ENCODE data around the gene GPR183. TPM values are rescaled to one million over a fixed set of nuclear protein-coding genes. Genes with fewer than 3 reads are reported as not detected.

Gene GPR183, protein sequence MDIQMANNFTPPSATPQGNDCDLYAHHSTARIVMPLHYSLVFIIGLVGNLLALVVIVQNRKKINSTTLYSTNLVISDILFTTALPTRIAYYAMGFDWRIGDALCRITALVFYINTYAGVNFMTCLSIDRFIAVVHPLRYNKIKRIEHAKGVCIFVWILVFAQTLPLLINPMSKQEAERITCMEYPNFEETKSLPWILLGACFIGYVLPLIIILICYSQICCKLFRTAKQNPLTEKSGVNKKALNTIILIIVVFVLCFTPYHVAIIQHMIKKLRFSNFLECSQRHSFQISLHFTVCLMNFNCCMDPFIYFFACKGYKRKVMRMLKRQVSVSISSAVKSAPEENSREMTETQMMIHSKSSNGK
- 0.14 and 0.71 TPM in 2 replicates for total RNA-seq

DNA sequence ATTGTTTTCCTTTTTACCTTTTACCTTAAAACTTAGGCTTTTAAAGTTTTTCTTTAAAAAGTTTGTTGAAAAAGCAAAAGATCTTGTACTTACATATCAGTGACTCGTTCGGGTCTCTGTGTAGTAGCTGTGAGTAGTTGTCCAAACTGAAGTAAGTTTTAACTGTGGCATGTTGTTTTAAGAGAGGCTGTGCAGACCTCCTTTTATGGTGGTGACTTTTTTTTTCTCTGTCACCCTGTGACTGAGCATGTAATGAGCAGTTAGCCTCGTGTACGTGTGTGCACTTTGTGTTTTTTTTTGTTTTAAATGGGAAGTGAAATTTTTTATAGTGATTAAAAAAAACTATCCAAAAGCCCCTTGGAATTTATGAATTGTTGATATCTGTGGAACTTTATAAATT is at the start of gene GPR183:
GPR183 (minus strand) TSS at position 153 of the 400 bp plus-strand sequence. CDS start 11,254 bp downstream, outside the sequence.
- Histone ChIP-seq H3K36me3 (ENCODE audit: control insufficient read depth, insufficient read depth, low read length) (no peaks in the 10 kb centered on the region), H3K27me3 (ENCODE audit: control insufficient read depth, insufficient read depth, low read length) (no peaks in the 10 kb centered on the region), H3K4me3 (ENCODE audit: low read depth, low read length) (no peak within 1 kb of the TSS)
- no peak for DNase-seq (ENCODE audit: low read depth)
- TF ChIP-seq, protein P1, sequence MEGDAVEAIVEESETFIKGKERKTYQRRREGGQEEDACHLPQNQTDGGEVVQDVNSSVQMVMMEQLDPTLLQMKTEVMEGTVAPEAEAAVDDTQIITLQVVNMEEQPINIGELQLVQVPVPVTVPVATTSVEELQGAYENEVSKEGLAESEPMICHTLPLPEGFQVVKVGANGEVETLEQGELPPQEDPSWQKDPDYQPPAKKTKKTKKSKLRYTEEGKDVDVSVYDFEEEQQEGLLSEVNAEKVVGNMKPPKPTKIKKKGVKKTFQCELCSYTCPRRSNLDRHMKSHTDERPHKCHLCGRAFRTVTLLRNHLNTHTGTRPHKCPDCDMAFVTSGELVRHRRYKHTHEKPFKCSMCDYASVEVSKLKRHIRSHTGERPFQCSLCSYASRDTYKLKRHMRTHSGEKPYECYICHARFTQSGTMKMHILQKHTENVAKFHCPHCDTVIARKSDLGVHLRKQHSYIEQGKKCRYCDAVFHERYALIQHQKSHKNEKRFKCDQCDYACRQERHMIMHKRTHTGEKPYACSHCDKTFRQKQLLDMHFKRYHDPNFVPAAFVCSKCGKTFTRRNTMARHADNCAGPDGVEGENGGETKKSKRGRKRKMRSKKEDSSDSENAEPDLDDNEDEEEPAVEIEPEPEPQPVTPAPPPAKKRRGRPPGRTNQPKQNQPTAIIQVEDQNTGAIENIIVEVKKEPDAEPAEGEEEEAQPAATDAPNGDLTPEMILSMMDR (IDR thresholded peaks at IDR 0.05; ENCODE audit: insufficient read depth, low read length, poor library complexity, severe bottlenecking), result no peak

DNA sequence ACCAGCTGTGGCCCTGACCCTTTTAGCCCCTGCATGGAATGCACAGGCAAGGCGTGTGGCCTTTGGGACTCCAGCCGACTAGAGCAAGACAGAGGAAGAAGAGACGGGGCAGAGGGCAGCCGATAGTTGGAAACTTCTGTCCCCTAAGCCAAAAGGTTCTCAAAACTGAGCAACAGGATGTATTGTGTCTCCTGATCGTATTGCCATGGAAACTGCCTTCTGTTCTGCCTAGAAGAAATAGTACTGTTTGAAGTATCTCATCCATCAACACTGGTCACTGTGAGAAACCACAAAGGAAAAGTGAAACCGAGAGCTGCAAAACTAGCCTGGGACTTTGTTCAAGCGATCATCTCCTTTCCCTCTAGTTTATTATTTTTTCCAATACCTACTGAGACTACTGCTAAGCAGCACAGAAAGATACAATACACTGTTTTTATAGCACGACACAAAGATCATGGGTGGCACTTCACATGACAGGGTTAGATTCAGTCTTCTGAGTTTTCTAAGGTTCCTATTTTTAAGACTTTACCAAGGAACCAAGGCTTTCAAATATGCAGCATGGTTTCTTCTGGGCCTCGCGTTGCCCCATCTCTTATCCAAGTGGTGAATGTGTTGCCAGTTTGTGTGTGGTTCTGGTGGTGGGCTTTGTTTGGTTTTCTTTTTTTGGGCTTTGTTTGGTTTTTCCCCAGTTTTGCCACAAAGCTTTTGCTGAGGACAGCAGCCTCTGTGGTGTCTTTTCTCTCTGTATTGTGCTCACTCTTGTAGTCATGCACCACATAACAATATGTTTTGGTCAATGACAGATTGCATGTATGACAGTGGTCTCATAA is 49.3 kb upstream of the GPR183 start:
- H3K36me3 ChIP-seq (ENCODE audit: control insufficient read depth, insufficient read depth, low read length), result no peaks in the 10 kb centered on the region
- H3K4me3 ChIP-seq (ENCODE audit: low read depth, low read length), result no peak overlapping the region
- TF ChIP-seq, protein P1 (IDR thresholded peaks at IDR 0.05; ENCODE audit: insufficient read depth, low read length, poor library complexity, severe bottlenecking), result no peak
- H3K27me3 ChIP-seq (ENCODE audit: control insufficient read depth, insufficient read depth, low read length), result no peaks in the 10 kb centered on the region
- DNase-seq (ENCODE audit: low read depth), result peak; percentile 59

DNA sequence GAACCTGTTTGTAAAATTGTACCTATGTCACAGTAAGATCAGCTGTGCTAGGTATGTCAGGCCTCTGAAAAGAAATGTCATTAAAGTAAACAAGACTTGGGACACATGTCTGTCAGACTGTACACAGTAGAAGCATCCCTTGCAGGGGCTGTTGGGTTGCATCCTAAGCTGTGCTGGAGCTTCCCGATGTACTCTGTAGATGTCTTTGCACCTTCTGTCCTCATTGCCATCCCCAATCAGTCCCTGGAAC is 48.7 kb upstream of the GPR183 start:
- Histone ChIP-seq H3K27me3 (ENCODE audit: control insufficient read depth, insufficient read depth, low read length) (no peaks in the 10 kb centered on the region), H3K4me3 (ENCODE audit: low read depth, low read length) (no peak overlapping the region), H3K36me3 (ENCODE audit: control insufficient read depth, insufficient read depth, low read length) (no peaks in the 10 kb centered on the region)
- TF ChIP-seq, protein P1 (IDR thresholded peaks at IDR 0.05; ENCODE audit: insufficient read depth, low read length, poor library complexity, severe bottlenecking), result no peak
- DNase-seq (ENCODE audit: low read depth), result no peak

DNA sequence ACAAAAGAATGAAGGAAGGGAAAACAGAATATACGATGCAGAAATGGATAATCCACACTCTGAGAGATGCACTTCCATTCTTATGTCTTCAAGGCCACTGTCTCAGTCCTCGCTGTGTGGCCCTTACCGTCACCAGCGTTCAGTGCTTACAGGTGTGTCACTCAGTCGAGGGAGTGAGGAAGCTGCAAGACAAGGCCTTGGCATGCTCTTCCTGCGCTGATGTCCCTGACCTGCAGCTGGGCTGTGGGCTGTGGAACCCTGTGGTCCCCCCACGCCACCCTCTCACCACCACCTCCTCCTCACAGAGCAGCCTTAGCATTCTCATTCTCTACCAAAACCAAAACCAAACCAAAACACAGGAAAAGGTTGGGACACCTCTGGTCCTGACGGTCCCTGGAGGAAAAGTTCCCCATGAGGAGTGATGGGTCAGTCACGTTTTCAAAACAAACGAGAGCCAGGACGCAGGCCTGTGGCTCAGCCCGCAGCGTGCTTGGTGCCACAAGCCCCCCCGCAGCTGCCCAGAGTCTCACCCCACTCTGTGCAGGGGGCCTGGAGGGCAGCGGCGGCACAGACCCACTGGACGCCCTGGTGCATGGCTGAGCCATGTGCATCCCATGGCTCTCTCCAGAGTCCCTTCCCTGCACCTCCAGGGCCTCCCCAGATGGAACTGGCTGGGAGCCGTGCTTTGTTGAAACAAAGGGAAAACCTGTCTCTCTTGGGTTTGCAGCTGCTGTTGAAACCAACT is 48.2 kb upstream of the GPR183 start:
- H3K36me3 ChIP-seq (ENCODE audit: control insufficient read depth, insufficient read depth, low read length), result no peaks in the 10 kb centered on the region
- TF ChIP-seq, protein P1 (IDR thresholded peaks at IDR 0.05; ENCODE audit: insufficient read depth, low read length, poor library complexity, severe bottlenecking), result no peak
- H3K4me3 ChIP-seq (ENCODE audit: low read depth, low read length), result no peak overlapping the region
- H3K27me3 ChIP-seq (ENCODE audit: control insufficient read depth, insufficient read depth, low read length), result no peaks in the 10 kb centered on the region
- no peak for DNase-seq (ENCODE audit: low read depth)

DNA sequence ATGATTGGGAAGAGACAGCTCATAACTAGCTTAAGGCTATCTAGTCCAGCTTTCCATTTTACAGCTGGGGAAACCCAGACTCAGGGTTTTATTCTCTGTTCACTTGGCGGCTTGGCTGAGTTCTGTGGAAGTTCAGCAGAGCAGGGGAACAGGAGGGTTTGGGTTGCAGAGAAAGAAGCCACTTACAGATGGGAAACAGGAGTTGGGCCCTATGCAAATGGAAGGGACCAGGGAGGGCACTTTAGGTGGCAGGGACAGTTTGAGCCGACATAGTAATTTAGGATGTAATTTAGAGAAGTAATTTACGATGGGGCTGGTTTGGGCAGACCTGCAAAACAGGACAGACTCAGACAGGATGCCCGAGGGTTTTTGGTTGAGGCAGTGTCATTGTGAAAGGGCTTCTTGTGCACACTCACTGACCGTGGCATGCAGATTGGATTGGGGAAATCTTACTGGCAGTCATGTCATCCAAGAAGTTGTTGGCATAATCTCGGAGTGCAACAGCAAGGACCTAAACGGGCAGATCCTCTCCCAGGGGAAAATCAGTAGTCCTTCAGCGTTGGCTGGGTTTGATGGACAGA is 47.3 kb upstream of the GPR183 start:
- Histone ChIP-seq H3K36me3 (ENCODE audit: control insufficient read depth, insufficient read depth, low read length) (no peaks in the 10 kb centered on the region), H3K27me3 (ENCODE audit: control insufficient read depth, insufficient read depth, low read length) (no peaks in the 10 kb centered on the region), H3K4me3 (ENCODE audit: low read depth, low read length) (no peak overlapping the region)
- TF ChIP-seq, protein P1 (IDR thresholded peaks at IDR 0.05; ENCODE audit: insufficient read depth, low read length, poor library complexity, severe bottlenecking), result no peak
- DNase-seq (ENCODE audit: low read depth), result no peak

Data from kidney epithelial cell (primary cell).